ENCODE measurements around the gene GATM. TPM values are rescaled to one million over a fixed set of nuclear protein-coding genes. Genes with fewer than 3 reads are reported as not detected.

GATM gene
- total RNA-seq, 1 donor, result 0.72 TPM

DNA sequence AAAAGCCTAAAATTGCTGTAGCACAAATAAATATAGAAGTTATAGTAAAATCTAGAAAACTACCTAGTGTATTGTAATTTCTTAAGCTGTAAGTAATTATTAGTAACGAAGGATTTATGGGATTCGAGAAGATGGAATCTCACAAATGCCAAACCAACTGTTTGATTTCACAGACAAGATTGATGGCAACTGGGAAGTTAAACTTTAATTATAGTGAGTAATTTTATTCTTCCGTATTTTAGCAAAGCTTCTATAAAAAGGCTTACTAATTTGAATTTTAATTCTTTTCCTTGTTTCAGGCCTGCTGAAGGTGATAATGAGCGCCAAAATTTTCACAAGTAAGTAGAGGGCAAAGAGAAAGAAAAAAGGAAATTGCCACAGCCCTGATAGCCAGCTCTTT, 36.6 kb downstream of the GATM start:
- no peaks in the 10 kb centered on the region for H3K36me3 ChIP-seq (ENCODE audit: insufficient read depth, low read length)
- H4K20me1 ChIP-seq (ENCODE audit: insufficient read depth, low read length), result no peaks in the 10 kb centered on the region
- H3K4me2 ChIP-seq (ENCODE audit: insufficient read depth, low read length), result no peak overlapping the region
- no peak overlapping the region for H2AFZ ChIP-seq (ENCODE audit: low read length)
- no peak for DNase-seq (ENCODE audit: insufficient read length, low spot score, missing footprints)
- no peaks in the 10 kb centered on the region for H3K79me2 ChIP-seq (ENCODE audit: insufficient read depth, low read length)
- TF ChIP-seq, protein P1, sequence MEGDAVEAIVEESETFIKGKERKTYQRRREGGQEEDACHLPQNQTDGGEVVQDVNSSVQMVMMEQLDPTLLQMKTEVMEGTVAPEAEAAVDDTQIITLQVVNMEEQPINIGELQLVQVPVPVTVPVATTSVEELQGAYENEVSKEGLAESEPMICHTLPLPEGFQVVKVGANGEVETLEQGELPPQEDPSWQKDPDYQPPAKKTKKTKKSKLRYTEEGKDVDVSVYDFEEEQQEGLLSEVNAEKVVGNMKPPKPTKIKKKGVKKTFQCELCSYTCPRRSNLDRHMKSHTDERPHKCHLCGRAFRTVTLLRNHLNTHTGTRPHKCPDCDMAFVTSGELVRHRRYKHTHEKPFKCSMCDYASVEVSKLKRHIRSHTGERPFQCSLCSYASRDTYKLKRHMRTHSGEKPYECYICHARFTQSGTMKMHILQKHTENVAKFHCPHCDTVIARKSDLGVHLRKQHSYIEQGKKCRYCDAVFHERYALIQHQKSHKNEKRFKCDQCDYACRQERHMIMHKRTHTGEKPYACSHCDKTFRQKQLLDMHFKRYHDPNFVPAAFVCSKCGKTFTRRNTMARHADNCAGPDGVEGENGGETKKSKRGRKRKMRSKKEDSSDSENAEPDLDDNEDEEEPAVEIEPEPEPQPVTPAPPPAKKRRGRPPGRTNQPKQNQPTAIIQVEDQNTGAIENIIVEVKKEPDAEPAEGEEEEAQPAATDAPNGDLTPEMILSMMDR (IDR thresholded peaks at IDR 0.05; ENCODE audit: extremely low read depth, low read depth, low read length), result no peak
- no peak overlapping the region for H3K4me3 ChIP-seq (ENCODE audit: insufficient read depth, low read length)
- H3K27ac ChIP-seq (ENCODE audit: low read depth, low read length), result no peak overlapping the region
- no peaks in the 10 kb centered on the region for H3K27me3 ChIP-seq (ENCODE audit: insufficient read depth, low read length)
- H3K4me1 ChIP-seq (ENCODE audit: insufficient read depth, low read length), result no peaks in the 10 kb centered on the region
- H3K9me3 ChIP-seq (ENCODE audit: low read depth, low read length), result no peaks in the 10 kb centered on the region

DNA sequence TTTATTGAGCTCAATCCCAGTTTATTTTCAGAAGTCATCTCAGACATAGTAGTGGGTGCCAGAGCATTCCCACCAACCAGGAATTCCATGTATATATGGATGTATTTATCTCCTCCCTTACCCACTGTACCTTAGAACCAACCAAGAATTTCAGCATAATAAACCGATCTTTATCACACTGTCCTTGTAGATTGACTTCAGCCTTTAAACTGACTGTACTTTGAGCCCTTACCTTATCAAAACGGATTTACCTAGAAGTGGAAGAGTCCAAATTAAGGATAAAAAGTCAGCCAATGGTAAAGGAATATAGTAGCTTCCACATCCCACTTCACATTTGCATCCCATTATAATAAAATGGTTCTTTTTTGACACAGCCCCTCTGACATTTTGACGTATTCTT, 37.9 kb downstream of the GATM start:
- no peaks in the 10 kb centered on the region for H3K4me1 ChIP-seq (ENCODE audit: insufficient read depth, low read length)
- no peaks in the 10 kb centered on the region for H3K36me3 ChIP-seq (ENCODE audit: insufficient read depth, low read length)
- no peak overlapping the region for H3K4me3 ChIP-seq (ENCODE audit: insufficient read depth, low read length)
- no peaks in the 10 kb centered on the region for H3K9me3 ChIP-seq (ENCODE audit: low read depth, low read length)
- H3K79me2 ChIP-seq (ENCODE audit: insufficient read depth, low read length), result no peaks in the 10 kb centered on the region
- no peak overlapping the region for H2AFZ ChIP-seq (ENCODE audit: low read length)
- no peaks in the 10 kb centered on the region for H4K20me1 ChIP-seq (ENCODE audit: insufficient read depth, low read length)
- no peak overlapping the region for H3K27ac ChIP-seq (ENCODE audit: low read depth, low read length)
- H3K4me2 ChIP-seq (ENCODE audit: insufficient read depth, low read length), result no peak overlapping the region
- H3K27me3 ChIP-seq (ENCODE audit: insufficient read depth, low read length), result no peaks in the 10 kb centered on the region
- DNase-seq (ENCODE audit: insufficient read length, low spot score, missing footprints), result no peak
- TF ChIP-seq, protein P1 (IDR thresholded peaks at IDR 0.05; ENCODE audit: extremely low read depth, low read depth, low read length), result no peak

DNA sequence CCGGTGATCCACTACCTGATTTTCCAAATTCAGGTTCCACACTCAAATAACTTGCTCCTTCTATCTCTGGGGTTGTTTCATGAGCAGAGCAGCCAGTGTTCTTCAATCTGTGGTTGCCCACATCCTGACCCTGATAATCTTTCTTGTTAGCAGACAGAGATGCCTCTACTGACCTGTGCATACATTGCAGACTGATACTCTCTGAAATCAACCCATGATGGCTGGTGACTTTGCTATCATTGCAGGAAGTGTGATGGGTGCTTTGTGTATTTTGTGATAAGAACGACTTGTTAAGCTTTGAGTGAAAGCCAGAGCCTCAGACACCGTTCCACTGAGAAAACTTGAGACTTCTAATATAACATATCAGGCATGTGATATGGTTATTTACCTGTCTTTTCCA, 39.9 kb downstream of the GATM start:
- Histone ChIP-seq H3K4me2 (ENCODE audit: insufficient read depth, low read length) (no peak overlapping the region), H3K4me3 (ENCODE audit: insufficient read depth, low read length) (no peak overlapping the region), H4K20me1 (ENCODE audit: insufficient read depth, low read length) (no peaks in the 10 kb centered on the region), H3K36me3 (ENCODE audit: insufficient read depth, low read length) (no peaks in the 10 kb centered on the region), H3K27me3 (ENCODE audit: insufficient read depth, low read length) (no peaks in the 10 kb centered on the region), H3K79me2 (ENCODE audit: insufficient read depth, low read length) (no peaks in the 10 kb centered on the region), H2AFZ (ENCODE audit: low read length) (no peak overlapping the region), H3K27ac (ENCODE audit: low read depth, low read length) (no peak overlapping the region), H3K4me1 (ENCODE audit: insufficient read depth, low read length) (no peaks in the 10 kb centered on the region), H3K9me3 (ENCODE audit: low read depth, low read length) (no peaks in the 10 kb centered on the region)
- DNase-seq (ENCODE audit: insufficient read length, low spot score, missing footprints), result no peak
- TF ChIP-seq, protein P1 (IDR thresholded peaks at IDR 0.05; ENCODE audit: extremely low read depth, low read depth, low read length), result no peak

DNA sequence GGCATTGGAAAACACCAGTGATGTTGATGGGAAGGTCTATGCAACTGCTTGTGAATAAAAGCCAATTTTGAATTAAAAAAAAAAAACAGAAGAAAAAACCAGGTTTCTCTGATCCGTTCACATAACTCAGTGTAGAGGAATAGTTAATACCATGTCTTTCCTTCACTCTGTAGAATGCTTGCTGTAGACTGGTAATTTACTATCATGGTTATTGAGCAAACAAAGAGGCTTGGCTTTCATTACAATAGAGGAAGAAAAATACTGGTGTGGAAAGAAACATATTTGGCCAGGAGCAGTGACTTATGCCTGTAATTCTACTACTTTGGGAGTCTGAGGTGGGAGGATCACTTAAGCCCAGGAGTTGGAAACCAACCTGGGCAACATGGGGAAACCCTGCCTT, 41.1 kb downstream of the GATM start:
- Histone ChIP-seq H3K27ac (ENCODE audit: low read depth, low read length) (no peak overlapping the region), H4K20me1 (ENCODE audit: insufficient read depth, low read length) (no peaks in the 10 kb centered on the region), H3K4me1 (ENCODE audit: insufficient read depth, low read length) (no peaks in the 10 kb centered on the region), H3K36me3 (ENCODE audit: insufficient read depth, low read length) (no peaks in the 10 kb centered on the region), H2AFZ (ENCODE audit: low read length) (no peak overlapping the region), H3K9me3 (ENCODE audit: low read depth, low read length) (no peaks in the 10 kb centered on the region), H3K4me3 (ENCODE audit: insufficient read depth, low read length) (no peak overlapping the region), H3K4me2 (ENCODE audit: insufficient read depth, low read length) (no peak overlapping the region), H3K27me3 (ENCODE audit: insufficient read depth, low read length) (no peaks in the 10 kb centered on the region), H3K79me2 (ENCODE audit: insufficient read depth, low read length) (no peaks in the 10 kb centered on the region)
- TF ChIP-seq, protein P1 (IDR thresholded peaks at IDR 0.05; ENCODE audit: extremely low read depth, low read depth, low read length), result no peak
- no peak for DNase-seq (ENCODE audit: insufficient read length, low spot score, missing footprints)
